WTC11 (cell line): ENCODE data around the gene KLF2. TPM values are rescaled to one million over a fixed set of nuclear protein-coding genes. Genes with fewer than 3 reads are reported as not detected.

Experiments
- ATAC-seq: fragments of 200-7000 bp; cut with Tn5 transposase; 2 replicates; pipeline ENCODE4 v1.10.0; 2021; ENCODE audit warnings: mild to moderate bottlenecking, moderate library complexity
- CTCF ChIA-PET: fragments of 300-600 bp; sonication (Branson Sonifier 250); formaldehyde crosslinking; loops from one replicate; lab custom pipeline; 2021; ENCODE audit warnings: antibody characterized with exemption; lab: Charles Lee
- POLR2A ChIA-PET: fragments of 350-600 bp; sonication (Branson Sonifier 250); formaldehyde crosslinking; loops from one replicate; lab custom pipeline; 2021; ENCODE audit warnings: antibody characterized with exemption; lab: Charles Lee
- DNase-seq: peaks from one replicate; pipeline ENCODE4 v3.0.0; 2021; ENCODE audit warnings: low spot score
- H3K27ac Mint-ChIP-seq: 2 replicates; pipeline ENCODE4 v1.8.0; 2021; ENCODE audit warnings: mixed read lengths
- H3K27me3 Mint-ChIP-seq: 2 replicates; pipeline ENCODE4 v1.8.0; 2021; ENCODE audit warnings: low read depth, mild to moderate bottlenecking, moderate library complexity, mixed read lengths
- H3K36me3 Mint-ChIP-seq: 2 replicates; pipeline ENCODE4 v1.8.0; 2021; ENCODE audit warnings: mixed read lengths
- H3K4me1 Mint-ChIP-seq: 2 replicates; pipeline ENCODE4 v1.8.0; 2022; ENCODE audit warnings: mixed read lengths
- H3K4me3 Mint-ChIP-seq: 2 replicates; pipeline ENCODE4 v1.8.0; 2021; ENCODE audit warnings: mild to moderate bottlenecking, moderate library complexity, mixed read lengths
- H3K9me3 Mint-ChIP-seq: 2 replicates; pipeline ENCODE4 v1.8.0; 2021; ENCODE audit warnings: mixed read lengths
- ARID4B ChIP-seq: sonication (generic); formaldehyde crosslinking; IDR thresholded peaks from 2 replicates; pipeline ENCODE4 v1.8.0; 2023; ENCODE audit warnings: missing genetic modification reagents, mild to moderate bottlenecking, borderline replicate concordance
- ATF1 ChIP-seq: sonication (generic); formaldehyde crosslinking; IDR thresholded peaks from 2 replicates; pipeline ENCODE4 v1.8.1; 2023; ENCODE audit warnings: mild to moderate bottlenecking, moderate library complexity, missing genetic modification reagents
- ATF6 ChIP-seq: sonication (generic); formaldehyde crosslinking; IDR thresholded peaks from 2 replicates; pipeline ENCODE4 v1.8.1; 2023; ENCODE audit warnings: mild to moderate bottlenecking, missing genetic modification reagents
- EMX1 ChIP-seq: fragments of 250-450 bp; sonication (Bioruptor Pico); IDR thresholded peaks from 2 replicates; pipeline ENCODE4 v1.8.0; 2021; ENCODE audit warnings: mild to moderate bottlenecking
- ETV6 ChIP-seq: sonication (generic); formaldehyde crosslinking; IDR thresholded peaks from 2 replicates; pipeline ENCODE4 v1.8.1; 2022; ENCODE audit warnings: mild to moderate bottlenecking, missing genetic modification reagents
- FOXJ3 ChIP-seq: sonication (generic); formaldehyde crosslinking; IDR thresholded peaks from 2 replicates; pipeline ENCODE4 v1.9.0; 2021; ENCODE audit warnings: missing genetic modification reagents, mild to moderate bottlenecking, borderline replicate concordance
- JUN ChIP-seq: sonication (generic); formaldehyde crosslinking; IDR thresholded peaks from 2 replicates; pipeline ENCODE4 v1.8.0; 2023; ENCODE audit warnings: mild to moderate bottlenecking, missing genetic modification reagents
- NR3C1 ChIP-seq: sonication (generic); formaldehyde crosslinking; conservative IDR thresholded peaks from 2 replicates; pipeline ENCODE4 v1.8.1; 2023; ENCODE audit warnings: low read depth, mild to moderate bottlenecking, missing genetic modification reagents
- OVOL2 ChIP-seq: fragments of 250-450 bp; sonication (Bioruptor Pico); IDR thresholded peaks from 2 replicates; pipeline ENCODE4 v1.9.0; 2021; ENCODE audit warnings: mild to moderate bottlenecking, borderline replicate concordance
- SMAD3 ChIP-seq: sonication (generic); formaldehyde crosslinking; IDR thresholded peaks from 2 replicates; pipeline ENCODE4 v1.8.0; 2022; ENCODE audit warnings: missing genetic modification reagents, mild to moderate bottlenecking, borderline replicate concordance
- SOX15 ChIP-seq: fragments of 250-450 bp; sonication (Bioruptor Pico); IDR thresholded peaks from 2 replicates; pipeline ENCODE4 v1.9.0; 2021; ENCODE audit warnings: mild to moderate bottlenecking
- TP53 ChIP-seq: sonication (generic); formaldehyde crosslinking; IDR thresholded peaks from 2 replicates; pipeline ENCODE4 v1.8.1; 2023; ENCODE audit warnings: mild to moderate bottlenecking, missing genetic modification reagents
- ZNF263 ChIP-seq: sonication (generic); formaldehyde crosslinking; IDR thresholded peaks from 2 replicates; pipeline ENCODE4 v1.8.1; 2022; ENCODE audit warnings: low read depth, mild to moderate bottlenecking, moderate library complexity, missing genetic modification reagents
- ZNF281 ChIP-seq: sonication (generic); formaldehyde crosslinking; IDR thresholded peaks from 2 replicates; pipeline ENCODE4 v1.8.0; 2023; ENCODE audit warnings: mild to moderate bottlenecking, missing genetic modification reagents
- ZNF512 ChIP-seq: sonication (generic); formaldehyde crosslinking; IDR thresholded peaks from 2 replicates; pipeline ENCODE4 v1.8.1; 2022; ENCODE audit warnings: missing genetic modification reagents, borderline replicate concordance
- total RNA-seq: library from RNA; stranded (reverse); gene quantifications from 3 replicates; pipeline ENCODE4 v1.2.3, GENCODE V29; 2021

KLF2 gene
- total RNA-seq, 1 experiment from 2014 or later: 1.1 TPM

- peaks cover 5% of the 10 kb centered on the region; the same call in 1 of the 2 replicates for H3K4me1 Mint-ChIP-seq
- DNase-seq (no peak), ATAC-seq (no peak)
- H3K4me3 Mint-ChIP-seq: no peak overlapping the region
- POLR2A ChIA-PET: no interaction called here
- no peaks in the 10 kb centered on the region for H3K36me3 Mint-ChIP-seq
- H3K27ac Mint-ChIP-seq: no peak overlapping the region
- H3K9me3 Mint-ChIP-seq: peaks cover 3% of the 10 kb centered on the region; the same call in 1 of the 2 replicates
- H3K27me3 Mint-ChIP-seq: no peaks in the 10 kb centered on the region
- no peak for TF ChIP-seq JUN (CRISPR knock-in tag)
- no peak for TF ChIP-seq FOXJ3
- TF ChIP-seq TP53 (CRISPR knock-in tag): no peak
- CTCF ChIA-PET: no interaction called here
Measured at GRCh38 chr19:16288544-16288943, 36.1 kb upstream of the KLF2 start.

GRCh38 chr19:16289594-16289993, 35.0 kb upstream of the KLF2 start:
- no peak overlapping the region for H3K27ac Mint-ChIP-seq
- CTCF ChIA-PET: no interaction called here
- no peaks in the 10 kb centered on the region for H3K36me3 Mint-ChIP-seq
- ATAC-seq (no peak), DNase-seq (no peak)
- no peak overlapping the region for H3K4me3 Mint-ChIP-seq
- H3K9me3 Mint-ChIP-seq: peaks cover 3% of the 10 kb centered on the region; the same call in 1 of the 2 replicates
- TF ChIP-seq ZNF512: no peak
- no peak for TF ChIP-seq NR3C1 (CRISPR knock-in tag)
- TF ChIP-seq ATF6 (CRISPR knock-in tag): no peak
- TF ChIP-seq EMX1 (CRISPR knock-in tag): no peak
- no peak for TF ChIP-seq ZNF281 (CRISPR knock-in tag)
- no peak for TF ChIP-seq SMAD3 (CRISPR knock-in tag)
- no peak for TF ChIP-seq ZNF263 (CRISPR knock-in tag)
- no peak for TF ChIP-seq ETV6 (CRISPR knock-in tag)
- no peak for TF ChIP-seq ATF1 (CRISPR knock-in tag)
- no peak for TF ChIP-seq OVOL2 (CRISPR knock-in tag)
- no peak for TF ChIP-seq SOX15 (CRISPR knock-in tag)
- no peak for TF ChIP-seq ARID4B (CRISPR knock-in tag)
- H3K27me3 Mint-ChIP-seq: no peaks in the 10 kb centered on the region
- peaks cover 5% of the 10 kb centered on the region; the same call in 1 of the 2 replicates for H3K4me1 Mint-ChIP-seq
- POLR2A ChIA-PET: no interaction called here
